ENCODE data around the gene EIF4E2. TPM values are rescaled to one million over a fixed set of nuclear protein-coding genes. Genes with fewer than 3 reads are reported as not detected.

The EIF4E2 gene
- total RNA-seq, 1 donor from 2014 or later = 49.1 TPM

- DNase-seq (ENCODE audit: low spot score) = no peak
Measured at GRCh38 chr2:232538671-232539070, 11.8 kb upstream of the EIF4E2 start.

- DNase-seq (ENCODE audit: low spot score) = no peak
Measured at GRCh38 chr2:232539298-232540231, 10.9 kb upstream of the EIF4E2 start, which contains the start of gene CHRNG. Gene CHRNG, plus strand, starts transcription at chr2:232539692. Its CDS starts 56 bp downstream, at chr2:232539748.

GRCh38 chr2:232540441-232541041, 9.9 kb upstream of the EIF4E2 start:
- DNase-seq (ENCODE audit: low spot score) = no peak

GRCh38 chr2:232541195-232541960, 9.1 kb upstream of the EIF4E2 start:
- no peak for DNase-seq (ENCODE audit: low spot score)

GRCh38 chr2:232541961-232542714, 8.4 kb upstream of the EIF4E2 start:
- no peak for DNase-seq (ENCODE audit: low spot score)

GRCh38 chr2:232542715-232543467, 7.6 kb upstream of the EIF4E2 start:
- DNase-seq (ENCODE audit: low spot score) = no peak

GRCh38 chr2:232543491-232543890, 7.0 kb upstream of the EIF4E2 start:
- no peak for DNase-seq (ENCODE audit: low spot score)

GRCh38 chr2:232543928-232544631, 6.4 kb upstream of the EIF4E2 start:
- no peak for DNase-seq (ENCODE audit: low spot score)

GRCh38 chr2:232544674-232545073, 5.8 kb upstream of the EIF4E2 start:
- no peak for DNase-seq (ENCODE audit: low spot score)

GRCh38 chr2:232545511-232546375, 4.7 kb upstream of the EIF4E2 start:
- no peak for DNase-seq (ENCODE audit: low spot score)

- DNase-seq (ENCODE audit: low spot score) = no peak
Measured at GRCh38 chr2:232547991-232548390, 2.5 kb upstream of the EIF4E2 start.

- no peak for DNase-seq (ENCODE audit: low spot score)
Measured at GRCh38 chr2:232549655-232550353, 685 bp upstream of the EIF4E2 start.

- DNase-seq (ENCODE audit: low spot score) = no peak
Measured at GRCh38 chr2:232551250-232551638, 755 bp downstream of the EIF4E2 start.

- DNase-seq (ENCODE audit: low spot score) = no peak
Measured at GRCh38 chr2:232551776-232552175, 1.3 kb downstream of the EIF4E2 start.

- no peak for DNase-seq (ENCODE audit: low spot score)
Measured at GRCh38 chr2:232556426-232556825, 5.9 kb downstream of the EIF4E2 start.

GRCh38 chr2:232562515-232563151, 12.1 kb downstream of the EIF4E2 start:
- no peak for DNase-seq (ENCODE audit: low spot score)

GRCh38 chr2:232563580-232563979, 13.1 kb downstream of the EIF4E2 start:
- no peak for DNase-seq (ENCODE audit: low spot score)

GRCh38 chr2:232567721-232568120, 17.2 kb downstream of the EIF4E2 start:
- DNase-seq (ENCODE audit: low spot score) = no peak

Measured in ureter (tissue), 1 donor.